Measurements from ENCODE around the gene MCC.

MCC gene

DNA sequence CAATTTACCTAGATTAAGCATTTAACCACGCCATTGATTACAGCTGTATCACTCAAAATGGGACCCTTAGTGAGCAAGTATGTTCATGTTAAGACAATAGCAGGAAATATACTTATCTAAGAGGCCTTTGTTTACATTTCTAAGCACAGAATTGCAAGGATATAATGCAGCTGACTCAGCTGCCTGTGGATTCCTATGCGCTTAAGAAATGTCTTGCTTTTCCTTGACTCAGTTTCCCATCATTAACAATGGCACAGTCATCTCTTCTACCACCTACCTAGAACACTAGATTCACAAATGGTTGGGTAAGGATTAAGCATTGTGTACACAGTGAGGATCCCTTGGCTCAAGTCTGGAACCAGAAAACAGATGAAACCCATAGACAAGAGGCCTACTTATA lies 217.2 kb downstream of the MCC start:
- no peak for DNase-seq (ENCODE audit: low read depth in 2 of 2)

DNA sequence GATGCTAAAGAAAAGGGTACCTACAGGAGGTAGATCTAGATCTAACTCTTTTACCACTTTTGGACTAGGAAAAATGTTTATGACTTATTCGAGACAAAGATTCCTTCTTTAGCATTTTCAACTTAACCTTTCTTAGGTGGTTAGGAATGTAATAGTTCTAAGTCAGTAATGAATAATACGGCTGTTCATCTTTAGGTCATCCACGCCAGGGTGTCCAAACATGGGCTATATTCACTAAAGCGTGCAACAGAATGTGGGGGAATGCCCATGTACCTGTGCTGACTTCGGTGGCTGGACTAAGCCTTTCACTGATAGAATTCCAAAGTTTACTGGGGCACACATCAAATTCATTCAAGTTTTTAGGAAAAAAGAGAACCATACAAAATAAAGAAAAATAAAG lies 218.2 kb downstream of the MCC start:
- no peak for DNase-seq (ENCODE audit: low read depth in 2 of 2)

DNA sequence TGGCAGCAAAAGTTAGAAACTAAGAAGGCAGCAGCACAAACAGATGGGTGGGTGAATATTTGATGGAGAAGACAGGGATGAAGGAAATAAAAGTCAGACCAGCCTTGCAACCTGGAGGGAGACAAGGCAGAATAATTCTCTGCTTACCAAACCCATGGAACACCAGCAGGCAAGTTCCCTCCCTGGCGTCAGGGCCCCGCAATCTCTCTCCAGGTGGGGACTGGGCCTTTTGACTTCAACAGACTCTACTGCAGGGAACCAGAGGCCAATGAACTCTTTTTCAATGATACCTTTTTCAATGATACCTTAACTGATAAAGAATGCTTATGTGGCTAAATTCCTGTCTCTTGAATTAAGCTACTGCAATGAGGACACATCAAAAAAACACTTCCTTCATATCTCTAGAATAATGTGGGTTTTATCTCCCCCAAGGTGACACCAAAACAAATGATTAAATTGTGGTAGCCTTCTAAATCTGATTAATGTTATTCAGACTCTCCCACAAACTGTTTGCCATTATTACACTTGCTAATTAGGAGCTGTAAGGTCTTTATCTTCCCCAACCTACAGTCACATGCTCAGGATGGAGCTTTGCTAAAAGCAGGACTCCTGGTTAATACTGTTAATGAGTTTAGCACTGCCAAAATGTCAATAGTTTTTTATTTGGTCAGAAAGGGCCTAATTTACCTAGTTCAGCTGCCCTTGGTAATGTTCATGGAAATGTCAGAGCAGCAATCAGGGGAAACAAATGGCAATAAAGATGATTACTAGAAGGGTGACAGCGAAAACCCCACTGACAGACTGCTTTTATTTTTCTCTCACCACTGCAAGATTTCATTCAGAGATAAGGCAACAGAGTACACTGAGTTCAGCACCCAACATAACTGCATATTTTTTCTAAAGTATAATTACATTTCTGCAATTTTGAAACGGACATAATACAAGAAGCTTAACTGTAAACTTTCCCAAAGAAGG lies 218.9 kb downstream of the MCC start:
- no peak for DNase-seq (ENCODE audit: low read depth in 2 of 2)

DNA sequence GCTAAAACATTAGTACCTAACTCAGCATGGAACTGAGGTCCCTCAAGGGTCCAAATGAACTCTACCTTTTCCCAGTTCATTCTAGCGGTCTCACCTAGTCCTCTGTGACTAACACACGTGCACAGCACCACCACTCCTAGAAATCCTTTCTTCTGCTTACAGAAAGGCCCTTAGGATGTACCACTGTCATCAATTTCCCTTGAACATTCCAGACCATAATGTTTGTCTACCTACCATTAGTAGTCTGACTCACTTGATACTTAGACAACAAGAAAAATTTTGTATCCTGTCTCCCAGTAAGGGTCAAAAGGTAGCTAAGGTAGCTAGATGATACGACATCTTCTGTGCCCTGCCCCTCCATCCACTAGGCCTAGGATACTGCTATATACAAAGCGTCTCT lies 220.0 kb downstream of the MCC start:
- no peak for DNase-seq (ENCODE audit: low read depth in 2 of 2)

DNA sequence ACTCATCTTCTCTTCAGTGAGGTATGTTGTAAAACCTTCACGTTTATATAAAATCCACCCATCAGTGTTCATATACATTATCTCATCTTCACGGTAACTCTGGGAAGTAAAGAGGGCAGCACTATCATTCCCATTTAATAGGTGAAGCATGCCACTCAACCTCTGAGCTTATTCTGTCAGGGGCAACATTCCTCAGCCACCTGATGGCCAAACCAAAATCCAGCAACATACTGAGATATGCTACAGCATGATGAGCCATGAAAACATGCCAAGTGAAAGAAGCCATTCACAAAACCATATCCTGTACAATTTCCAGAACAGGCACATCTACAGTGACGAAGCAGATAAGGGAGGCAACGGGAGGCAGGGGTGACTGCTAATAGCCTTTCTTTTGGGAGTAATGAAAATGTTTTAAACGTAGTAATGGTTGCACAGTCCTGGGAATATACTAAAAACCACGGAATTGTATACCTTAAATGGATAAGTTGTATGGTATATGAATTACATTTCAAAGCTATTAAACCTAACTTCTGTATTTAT lies 220.8 kb downstream of the MCC start:
- DNase-seq (ENCODE audit: low read depth in 2 of 2), result no peak

DNA sequence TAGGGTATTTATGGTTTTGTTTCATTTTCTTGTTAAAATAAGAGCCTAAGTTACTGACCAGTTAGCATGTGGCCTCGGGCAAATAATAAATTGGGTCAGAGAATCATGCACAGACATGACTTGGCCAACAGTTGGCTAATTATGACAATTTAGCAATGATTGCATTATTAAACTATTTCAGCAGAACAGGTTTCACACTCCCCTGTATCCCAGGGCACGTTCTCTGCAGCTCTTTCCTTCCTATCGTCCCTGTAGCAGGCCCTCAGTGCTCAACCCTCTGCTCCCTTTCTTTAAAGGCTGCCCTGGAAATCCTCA lies 221.4 kb downstream of the MCC start:
- DNase-seq (ENCODE audit: low read depth in 2 of 2), result no peak

DNA sequence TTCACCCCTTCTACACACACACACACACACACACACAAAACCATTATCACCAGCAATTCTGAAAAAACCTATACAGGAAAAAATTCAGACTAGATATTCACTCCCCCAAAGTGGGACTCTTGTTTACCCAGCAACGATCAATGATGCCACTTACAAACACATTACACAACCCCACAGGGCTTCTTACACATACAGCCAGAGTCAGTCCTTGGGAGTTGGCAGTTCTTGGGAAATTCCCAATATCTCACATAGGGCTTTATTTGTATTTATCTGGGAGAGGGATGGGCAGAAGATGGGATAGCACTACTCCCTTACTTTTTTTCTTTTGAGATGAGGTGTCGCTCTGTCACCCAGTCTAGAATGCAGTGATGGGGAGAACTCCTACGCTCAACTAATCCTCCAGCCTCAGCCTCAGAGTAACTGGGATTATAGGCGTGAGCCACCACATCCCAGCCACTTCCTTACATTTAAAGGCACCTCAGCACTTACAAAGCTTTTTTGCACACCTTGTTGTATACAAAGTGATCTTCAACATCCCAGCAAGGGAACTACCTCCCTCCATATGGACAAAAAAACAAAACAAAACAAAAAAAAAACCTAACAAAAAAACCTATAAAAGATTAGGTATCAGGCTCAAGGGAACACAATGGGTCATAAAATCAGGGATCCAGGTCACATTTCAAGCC lies 221.9 kb downstream of the MCC start:
- DNase-seq (ENCODE audit: low read depth in 2 of 2), result no peak

DNA sequence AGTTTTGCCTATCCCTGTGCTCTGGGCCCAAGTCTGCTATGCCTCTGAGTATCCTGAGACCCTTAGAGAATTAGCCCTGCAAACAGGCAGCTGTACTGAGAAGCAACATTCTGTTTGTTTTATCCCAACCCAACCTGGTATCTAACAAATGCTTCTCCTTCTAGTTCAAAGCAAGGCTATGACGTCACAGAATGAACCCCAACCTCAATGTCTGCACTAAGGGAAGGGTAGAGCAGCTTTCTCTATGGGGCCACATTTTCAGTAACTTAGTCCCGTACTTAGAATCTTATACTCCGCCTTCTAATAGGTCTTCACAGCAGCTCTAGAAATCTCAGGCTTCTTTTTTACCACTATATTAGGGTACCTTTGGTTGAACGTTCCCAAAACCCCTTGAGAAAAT lies 223.1 kb downstream of the MCC start:
- no peak for DNase-seq (ENCODE audit: low read depth in 2 of 2)

DNA sequence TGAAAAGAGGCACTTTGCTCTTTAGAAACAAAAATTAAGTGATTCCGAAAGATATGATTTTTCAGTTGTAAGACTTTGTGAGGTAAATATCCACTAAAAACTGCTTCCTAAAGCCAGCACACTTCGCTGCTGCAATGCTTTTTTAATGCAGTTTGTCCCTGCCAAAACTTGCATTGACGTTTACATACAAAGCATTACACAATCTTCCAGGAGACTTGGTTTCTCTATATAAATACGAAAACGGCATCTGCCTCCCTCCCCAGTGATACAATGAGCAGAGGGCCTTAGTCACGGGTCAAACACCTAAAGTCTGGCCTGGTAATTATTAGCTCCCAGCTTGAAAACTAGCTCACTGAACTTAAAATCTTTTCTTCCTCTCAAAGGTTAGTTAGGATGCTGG lies 224.2 kb downstream of the MCC start:
- DNase-seq (ENCODE audit: low read depth in 2 of 2), result no peak

DNA sequence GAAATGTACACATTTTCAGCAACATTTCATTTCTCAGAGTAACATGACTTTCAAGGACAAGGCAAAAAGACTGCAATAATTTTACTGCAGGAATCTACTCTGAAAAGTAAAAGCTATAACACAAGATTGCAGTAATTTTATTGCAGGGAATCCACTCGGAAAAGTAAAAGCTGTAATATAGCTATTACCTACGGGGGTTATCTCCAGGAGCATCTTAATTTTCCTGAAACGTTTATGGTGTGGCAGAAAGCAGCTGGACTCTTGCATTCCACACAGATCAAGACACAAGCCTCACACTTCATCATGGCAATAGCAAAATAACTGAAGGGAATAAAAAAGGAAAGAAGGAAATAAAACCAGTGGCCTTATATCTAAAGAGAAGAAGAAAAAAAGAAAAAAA lies 224.7 kb downstream of the MCC start:
- no peak for DNase-seq (ENCODE audit: low read depth in 2 of 2)

DNA sequence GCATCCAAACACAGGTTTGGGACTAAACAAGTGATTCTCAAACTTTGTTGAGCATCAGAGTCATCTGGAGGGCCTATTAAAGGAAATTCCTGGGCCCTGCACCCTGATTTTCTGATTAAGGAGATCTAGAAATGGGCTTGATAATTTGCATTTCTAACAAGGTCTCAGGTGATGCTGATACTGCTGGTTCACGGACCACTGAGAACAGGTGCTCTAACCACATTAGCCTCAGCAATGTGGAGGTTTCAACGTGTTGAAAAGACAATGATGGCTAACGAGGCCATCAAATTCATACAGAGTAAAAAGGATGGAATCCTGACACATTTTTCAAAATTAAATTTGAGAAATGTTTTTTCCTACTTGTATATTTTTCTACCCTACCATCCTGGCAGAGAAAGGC lies 225.6 kb downstream of the MCC start:
- no peak for DNase-seq (ENCODE audit: low read depth in 2 of 2)

DNA sequence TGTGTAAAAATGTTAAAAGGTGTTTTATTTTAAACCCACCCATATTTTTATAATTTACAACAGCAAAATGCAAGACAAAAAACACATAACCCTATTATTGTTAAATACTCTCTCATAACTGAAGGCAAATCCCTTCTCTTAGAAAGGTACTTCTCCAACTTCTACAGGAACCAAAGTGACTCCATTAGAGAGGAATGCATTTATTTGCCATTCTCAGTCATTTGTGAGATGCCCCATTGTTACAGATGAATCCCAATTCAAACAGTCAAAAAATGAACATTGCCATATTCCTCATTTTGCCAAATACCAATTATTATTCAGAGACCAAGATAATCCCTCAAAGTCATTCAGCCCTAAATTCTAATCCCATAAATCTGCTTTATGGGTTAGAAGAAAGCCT lies 229.2 kb downstream of the MCC start:
- DNase-seq (ENCODE audit: low read depth in 2 of 2), result no peak

DNA sequence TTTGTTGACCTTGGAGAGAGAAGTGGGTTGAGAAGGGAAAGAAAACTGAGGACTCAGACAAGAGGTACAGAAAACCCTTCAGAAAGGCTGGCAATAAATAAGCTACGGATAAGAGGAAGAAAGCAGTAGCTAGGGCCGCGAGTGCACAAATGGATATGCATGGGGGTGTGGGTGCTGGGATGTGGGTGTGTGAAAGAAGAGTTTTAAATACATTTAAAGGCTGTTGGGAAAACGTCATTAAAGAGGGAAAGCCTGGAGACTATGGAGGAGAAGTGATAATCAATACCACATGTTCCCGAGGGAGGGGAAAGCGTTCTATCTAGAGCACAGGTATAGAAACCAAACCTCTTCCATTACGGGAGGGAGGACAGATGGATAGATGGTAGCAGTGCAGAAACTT lies 230.7 kb downstream of the MCC start:
- DNase-seq (ENCODE audit: low read depth in 2 of 2), result no peak

DNA sequence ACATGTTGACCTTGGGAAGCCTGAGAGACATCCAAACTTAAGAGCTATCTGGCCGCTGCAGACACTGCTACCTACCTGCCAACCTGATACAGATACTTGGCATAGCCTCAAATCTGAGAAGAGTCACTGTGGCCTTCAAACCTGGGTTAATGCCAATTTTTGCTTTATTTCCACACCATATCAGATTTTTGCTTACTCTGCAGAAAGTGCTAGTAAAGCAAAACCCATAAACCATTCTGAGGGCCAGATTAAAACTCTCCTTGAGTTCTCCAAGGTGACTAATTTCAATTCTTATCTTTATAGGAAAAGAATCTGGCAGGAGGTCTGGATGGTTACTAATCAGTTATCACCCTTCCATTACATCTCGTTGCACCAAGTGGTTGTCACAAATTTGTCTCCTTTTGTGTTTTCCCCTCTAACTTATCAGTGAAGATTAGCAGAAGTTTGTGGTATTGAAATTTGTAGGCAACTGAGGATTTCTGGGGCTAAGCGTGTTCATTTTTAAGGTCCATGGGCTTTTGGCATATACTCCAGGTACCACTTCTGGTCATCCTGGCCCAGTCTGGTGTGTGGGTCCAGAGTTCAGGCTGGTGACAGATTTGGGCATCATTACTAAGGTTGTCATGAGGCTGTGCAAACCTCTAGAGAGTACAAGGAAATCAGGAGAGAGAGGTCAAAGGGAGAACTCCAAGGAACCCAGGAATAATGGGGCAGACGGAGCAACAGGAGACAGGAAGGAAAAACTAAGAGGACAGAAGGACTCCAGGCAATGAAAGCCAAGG lies 231.4 kb downstream of the MCC start:
- no peak for DNase-seq (ENCODE audit: low read depth in 2 of 2)

DNA sequence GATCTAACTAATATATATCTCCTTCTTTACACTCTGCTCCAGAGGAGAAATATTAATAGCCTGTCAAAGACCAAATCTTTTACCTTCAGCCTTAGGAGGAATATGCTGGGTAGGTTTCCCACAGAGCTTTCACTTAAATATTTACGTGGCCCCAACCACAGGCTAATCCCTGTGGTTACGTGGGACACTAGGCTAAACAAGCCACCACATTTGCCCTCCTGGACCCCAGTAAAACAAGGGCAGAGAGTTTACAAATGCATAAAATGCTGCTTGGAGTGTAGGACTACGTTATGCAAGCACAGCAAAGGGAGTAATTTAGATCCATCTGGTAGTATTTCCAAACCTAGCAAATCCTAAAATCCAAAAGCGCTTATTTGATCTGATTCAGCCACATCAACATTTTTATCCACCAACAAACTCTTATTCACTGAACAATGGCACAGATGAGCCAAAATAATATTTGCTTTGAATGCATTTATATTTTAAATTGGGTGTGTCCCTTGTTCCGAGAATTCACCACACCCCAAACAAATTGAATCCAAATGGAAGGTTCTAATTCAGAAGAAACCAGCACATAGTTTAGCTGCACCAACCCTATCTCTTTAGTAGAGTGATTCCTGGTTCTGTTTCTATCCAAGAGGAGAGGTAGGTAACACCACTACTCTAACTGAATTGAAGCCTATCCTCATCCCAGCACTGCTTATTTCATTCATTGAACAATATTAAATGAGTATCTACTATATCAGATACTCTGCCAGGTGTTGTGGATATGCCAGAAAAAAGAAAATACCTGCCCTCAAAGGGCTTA lies 232.5 kb downstream of the MCC start:
- no peak for DNase-seq (ENCODE audit: low read depth in 2 of 2)

DNA sequence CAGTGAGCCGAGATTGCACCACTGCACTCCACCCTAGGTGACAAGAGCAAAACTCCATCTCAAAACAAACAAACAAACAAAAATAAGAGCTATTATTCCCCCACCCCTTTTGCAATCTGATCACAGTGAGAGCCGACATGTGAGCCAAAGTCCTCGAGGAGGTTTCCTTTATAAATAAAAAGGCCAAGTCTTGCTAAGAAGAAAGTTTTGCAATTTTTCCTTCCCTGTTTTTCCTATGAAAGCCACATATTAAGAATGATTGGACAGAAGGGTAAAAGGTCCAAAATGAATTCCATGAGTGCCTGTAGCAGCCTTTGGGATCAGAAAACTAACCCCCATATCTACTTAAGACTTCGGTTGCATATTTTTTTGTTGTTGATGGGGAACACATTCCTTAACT lies 233.1 kb downstream of the MCC start:
- DNase-seq (ENCODE audit: low read depth in 2 of 2), result no peak

DNA sequence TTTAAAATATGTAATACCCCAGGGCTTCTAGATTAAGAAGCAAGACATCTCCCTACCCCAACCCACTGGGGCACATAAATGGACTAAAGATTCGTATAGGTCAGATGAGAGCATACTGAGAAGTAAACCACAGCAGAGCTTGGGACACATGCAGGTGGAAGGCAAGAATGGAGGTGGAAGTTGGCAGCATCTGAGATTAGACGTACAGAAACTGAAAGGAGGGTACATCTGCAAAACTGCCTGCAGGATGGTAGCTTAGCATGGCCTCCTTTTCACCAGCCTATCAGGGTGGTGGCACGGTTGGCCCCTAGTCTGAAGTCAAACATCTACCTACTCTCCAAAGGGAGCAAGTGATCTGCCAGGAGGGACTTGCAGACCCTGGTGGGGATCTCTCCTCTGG lies 235.2 kb downstream of the MCC start:
- no peak for DNase-seq (ENCODE audit: low read depth in 2 of 2)

DNA sequence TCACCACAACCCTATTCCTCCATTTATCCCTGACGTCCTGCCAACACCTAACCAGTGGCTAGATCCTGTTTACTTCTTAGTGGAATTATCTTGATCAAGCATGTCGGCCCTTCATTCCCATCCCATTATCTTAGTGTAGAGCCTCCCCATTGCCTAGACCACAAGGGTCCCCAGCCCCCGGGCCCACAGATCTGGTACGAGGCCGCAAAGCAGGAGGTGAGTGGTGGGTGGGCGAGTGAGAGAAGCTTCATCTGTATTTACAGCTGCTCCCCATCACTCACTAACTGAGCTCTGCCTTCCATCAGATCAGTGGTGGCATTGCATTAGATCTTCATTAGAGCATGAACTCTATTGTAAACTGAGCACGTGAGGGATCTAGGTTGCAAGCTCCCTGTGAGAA lies 236.2 kb downstream of the MCC start:
- no peak for DNase-seq (ENCODE audit: low read depth in 2 of 2)

DNA sequence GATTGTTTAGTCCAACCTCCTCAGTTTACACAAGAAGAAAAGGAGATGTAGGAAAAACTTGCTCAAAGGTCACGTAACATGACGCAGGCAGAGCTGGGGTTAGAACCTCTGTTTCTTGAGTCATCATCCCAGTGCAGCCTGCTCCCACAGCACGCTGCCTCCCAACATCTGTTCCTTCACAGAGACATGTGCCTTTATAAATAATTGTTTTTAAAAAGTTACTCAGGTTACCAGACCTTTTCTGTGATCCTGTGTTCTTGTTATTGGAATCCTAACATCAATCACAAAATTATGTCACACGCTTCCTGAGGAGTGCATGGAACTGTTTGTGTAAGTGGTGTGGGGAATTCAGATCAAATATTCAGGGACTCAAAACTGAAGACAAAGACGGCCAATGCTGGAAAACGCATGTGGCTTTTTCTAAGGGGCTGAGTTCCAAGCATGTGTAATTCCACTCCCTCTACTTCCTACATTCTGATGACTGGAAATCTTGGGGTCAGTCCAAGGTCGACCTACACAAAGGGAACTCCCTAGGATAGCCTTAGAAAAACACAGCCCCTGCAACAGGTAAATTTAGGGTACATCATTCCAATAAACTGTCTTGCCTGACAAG lies 237.8 kb downstream of the MCC start:
- no peak for DNase-seq (ENCODE audit: low read depth in 2 of 2)

DNA sequence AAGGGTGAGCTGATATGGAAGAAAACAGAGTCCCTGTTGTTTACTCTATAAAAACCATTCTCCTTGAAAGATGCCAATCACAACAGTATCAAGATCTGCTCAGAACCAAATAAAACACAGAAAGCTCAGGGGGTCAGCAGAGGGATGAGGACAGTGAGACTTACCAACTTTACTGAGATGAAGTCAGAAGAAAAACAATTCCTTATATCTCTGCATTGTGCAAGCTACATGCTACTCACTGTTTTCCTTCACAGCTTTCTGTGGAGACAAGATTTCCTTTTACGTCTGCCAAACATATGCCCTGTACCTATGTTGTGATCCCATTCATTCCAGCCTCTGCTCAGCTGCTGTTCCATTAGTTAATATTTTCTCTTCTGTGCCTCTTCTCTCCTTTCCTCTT lies 239.0 kb downstream of the MCC start:
- no peak for DNase-seq (ENCODE audit: low read depth in 2 of 2)

DNA sequence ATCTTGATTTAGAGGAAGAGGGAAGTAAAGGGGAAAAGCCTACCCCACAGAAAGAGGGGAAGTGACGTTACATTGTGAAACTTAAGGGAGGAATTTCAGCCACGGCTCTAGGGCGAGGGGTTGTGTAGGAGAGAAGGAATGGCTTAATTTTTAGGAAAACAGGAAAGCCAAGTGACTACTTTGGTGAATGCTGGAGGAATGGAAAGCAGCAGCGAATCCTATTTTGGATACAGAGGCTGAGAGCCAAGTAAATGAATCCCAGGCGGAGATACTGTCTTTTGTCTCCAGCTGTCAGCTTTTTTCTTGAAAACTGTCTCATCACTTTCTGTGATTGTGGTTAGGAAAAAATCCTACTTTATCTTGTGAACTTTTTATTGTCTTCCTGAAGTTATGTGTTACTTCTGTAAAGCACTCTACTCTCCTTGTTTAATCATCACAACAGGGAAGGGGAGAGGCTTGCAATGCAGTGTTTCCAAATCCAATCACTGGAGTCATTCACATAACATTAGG lies 241.8 kb downstream of the MCC start:
- DNase-seq (ENCODE audit: low read depth in 2 of 2), result no peak

All from stimulated activated CD4-positive, alpha-beta T cell treated with anti-CD3 and anti-CD28 coated beads, Interleukin-1b, Interleukin-23, amount 100 ng/mL, for 1 hour (primary cell).